Neural cell (in vitro differentiated cells): ENCODE measurements around the gene IGFBP7. TPM values are rescaled to one million over a fixed set of nuclear protein-coding genes. Genes with fewer than 3 reads are reported as not detected.

Experiments used
- H2AFZ ChIP-seq: fragments of 200-600, 300-800 bp; sonication (generic), shearing (Covaris generic); 2 replicates; pipeline ENCODE4 v1.6.0; 2014; ENCODE audit warnings: low read depth, mild to moderate bottlenecking, antibody characterized with exemption, low read length, moderate library complexity
- H3F3A ChIP-seq: fragments of 200-600 bp; shearing (Covaris generic); 2 replicates; pipeline ENCODE4 v1.6.1; 2016; ENCODE audit warnings: mild to moderate bottlenecking, moderate library complexity, mixed read lengths, antibody characterized with exemption, low read length; ENCODE audit not compliant: insufficient read depth, poor library complexity, severe bottlenecking
- H3K27ac ChIP-seq: fragments of 200-600, 300-800 bp; sonication (generic), shearing (Covaris generic); 2 replicates; pipeline ENCODE4 v1.5.1; 2014; ENCODE audit warnings: mild to moderate bottlenecking, low read length, moderate library complexity
- H3K27me3 ChIP-seq: fragments of 300-800, 200-600 bp; sonication (generic), shearing (Covaris generic); 2 replicates; pipeline ENCODE4 v1.6.0; 2014; ENCODE audit warnings: mild to moderate bottlenecking, low read depth, low read length, moderate library complexity; ENCODE audit not compliant: insufficient read depth
- H3K36me3 ChIP-seq: fragments of 300-800, 200-600 bp; sonication (generic), shearing (Covaris generic); 2 replicates; pipeline ENCODE4 v1.5.1; 2014; ENCODE audit warnings: mild to moderate bottlenecking, antibody characterized with exemption, low read length, moderate library complexity; ENCODE audit not compliant: insufficient read depth
- H3K4me2 ChIP-seq: fragments of 300-800, 200-600 bp; sonication (generic), shearing (Covaris generic); 2 replicates; pipeline ENCODE4 v1.6.0; 2014; ENCODE audit warnings: mild to moderate bottlenecking, low read length
- H3K4me3 ChIP-seq: fragments of 300-800, 200-600 bp; sonication (generic), shearing (Covaris generic); 2 replicates; pipeline ENCODE4 v1.5.1; 2014; ENCODE audit warnings: mild to moderate bottlenecking, low read length, moderate library complexity
- H3K79me2 ChIP-seq: fragments of 200-600 bp; shearing (Covaris generic); replicated peaks from 2 replicates; pipeline ENCODE4 v1.6.0; 2014; ENCODE audit warnings: mild to moderate bottlenecking, low read length, moderate library complexity; ENCODE audit not compliant: insufficient read depth
- H3K9ac ChIP-seq: fragments of 300-800, 200-600 bp; sonication (generic), shearing (Covaris generic); 2 replicates; pipeline ENCODE4 v1.6.1; 2016; ENCODE audit warnings: mild to moderate bottlenecking, low read length, mixed read lengths
- H3K9me2 ChIP-seq: fragments of 200-600 bp; shearing (Covaris generic); 2 replicates; pipeline ENCODE4 v1.6.1; 2016; ENCODE audit warnings: mild to moderate bottlenecking, low read length, mixed read lengths; ENCODE audit not compliant: insufficient read depth
- H3K9me3 ChIP-seq: fragments of 200-600, 300-800 bp; sonication (generic), shearing (Covaris generic); 2 replicates; pipeline ENCODE4 v1.6.1; 2016; ENCODE audit warnings: mild to moderate bottlenecking, mixed run types, low read length, moderate library complexity, mixed read lengths
- H4K20me1 ChIP-seq: fragments of 200-600 bp; shearing (Covaris generic); 2 replicates; pipeline ENCODE4 v1.6.1; 2016; ENCODE audit warnings: mild to moderate bottlenecking, mixed run types; ENCODE audit not compliant: insufficient read depth
- CTCF ChIP-seq: fragments of 450-650 bp; IDR thresholded peaks from 2 replicates; pipeline ENCODE4 v1.5.1; 2014; ENCODE audit warnings: antibody characterized with exemption, mild to moderate bottlenecking, moderate library complexity; ENCODE audit not compliant: poor library complexity, severe bottlenecking
- EP300 ChIP-seq: fragments of 450-650 bp; conservative IDR thresholded peaks from 2 replicates; pipeline ENCODE4 v1.6.1; 2014; ENCODE audit warnings: antibody characterized with exemption, mild to moderate bottlenecking, moderate library complexity; ENCODE audit not compliant: poor library complexity, severe bottlenecking
- EZH2 ChIP-seq: fragments of 200-600, 300-800 bp; shearing (Covaris generic), sonication (generic); IDR thresholded peaks from 2 replicates; pipeline ENCODE4 v1.6.1; 2014; ENCODE audit warnings: antibody characterized with exemption, low read length, borderline replicate concordance, mild to moderate bottlenecking; ENCODE audit not compliant: insufficient read depth, poor library complexity, severe bottlenecking
- MXI1 ChIP-seq: fragments of 450-650 bp; conservative IDR thresholded peaks from 2 replicates; pipeline ENCODE4 v1.6.1; 2014; ENCODE audit warnings: antibody characterized with exemption, mild to moderate bottlenecking; ENCODE audit not compliant: poor library complexity, severe bottlenecking
- POLR2AphosphoS5 ChIP-seq: IDR thresholded peaks from 2 replicates; pipeline ENCODE4 v1.6.1; 2012
- RAD21 ChIP-seq: fragments of 450-650 bp; conservative IDR thresholded peaks from 2 replicates; pipeline ENCODE4 v1.6.1; 2014; ENCODE audit warnings: antibody characterized with exemption, mild to moderate bottlenecking, moderate library complexity
- REST ChIP-seq: IDR thresholded peaks from 2 replicates; pipeline ENCODE4 v1.6.1; 2012; ENCODE audit warnings: borderline replicate concordance
- SMC3 ChIP-seq: fragments of 450-650 bp; conservative IDR thresholded peaks from 2 replicates; pipeline ENCODE4 v1.6.1; 2014; ENCODE audit warnings: antibody characterized with exemption, mild to moderate bottlenecking, moderate library complexity; ENCODE audit not compliant: poor library complexity
- TAF1 ChIP-seq: IDR thresholded peaks from 2 replicates; pipeline ENCODE4 v1.6.1; 2012; ENCODE audit warnings: low read depth
- polyA plus RNA-seq: library from polyadenylated mRNA; depleted of rRNA; stranded (reverse); fragments of >200 nt; gene quantifications from 2 replicates; pipeline ENCODE4 v1.2.3, GENCODE V29; 2014

The IGFBP7 gene
- polyA plus RNA-seq, 1 donor from 2014 or later, result 0.33 TPM

- Histone ChIP-seq H4K20me1 (no peaks in the 10 kb centered on the region), H3K36me3 (no peaks in the 10 kb centered on the region), H3K79me2 (no peaks in the 10 kb centered on the region), H2AFZ (no peak overlapping the region), H3K9me3 (no peaks in the 10 kb centered on the region), H3K4me3 (no peak overlapping the region), H3K9me2 (no peaks in the 10 kb centered on the region), H3K9ac (no peak overlapping the region), H3K4me2 (no peak overlapping the region), H3K27me3 (no peaks in the 10 kb centered on the region), H3K27ac (no peak overlapping the region), H3F3A (no peaks in the 10 kb centered on the region)
- TF ChIP-seq MXI1 (no peak), EP300 (no peak)
These were observed 18.5 kb downstream of the IGFBP7 start for GRCh38 chr4:57091657-57092162.

GRCh38 chr4:57090079-57090478 lies 20.1 kb downstream of the IGFBP7 start:
- no peak overlapping the region for H3K27ac ChIP-seq
- no peaks in the 10 kb centered on the region for H3F3A ChIP-seq
- no peaks in the 10 kb centered on the region for H3K27me3 ChIP-seq
- no peak for TF ChIP-seq POLR2AphosphoS5
- no peak for TF ChIP-seq CTCF
- no peak for TF ChIP-seq MXI1
- TF ChIP-seq TAF1, result no peak
- no peak for TF ChIP-seq SMC3
- no peak overlapping the region for H2AFZ ChIP-seq
- no peaks in the 10 kb centered on the region for H3K79me2 ChIP-seq
- no peak overlapping the region for H3K4me3 ChIP-seq
- no peaks in the 10 kb centered on the region for H3K9me2 ChIP-seq
- H3K4me2 ChIP-seq, result no peak overlapping the region
- no peaks in the 10 kb centered on the region for H3K9me3 ChIP-seq
- no peak overlapping the region for H3K9ac ChIP-seq
- H3K36me3 ChIP-seq, result no peaks in the 10 kb centered on the region
- no peaks in the 10 kb centered on the region for H4K20me1 ChIP-seq

GRCh38 chr4:57089549-57089948 lies 20.6 kb downstream of the IGFBP7 start:
- no peak overlapping the region for H2AFZ ChIP-seq
- H3K27ac ChIP-seq, result no peak overlapping the region
- no peaks in the 10 kb centered on the region for H3K9me2 ChIP-seq
- H3K36me3 ChIP-seq, result no peaks in the 10 kb centered on the region
- H3K79me2 ChIP-seq, result no peaks in the 10 kb centered on the region
- H4K20me1 ChIP-seq, result no peaks in the 10 kb centered on the region
- no peak overlapping the region for H3K9ac ChIP-seq
- no peaks in the 10 kb centered on the region for H3K9me3 ChIP-seq
- no peak overlapping the region for H3K4me3 ChIP-seq
- no peak overlapping the region for H3K4me2 ChIP-seq
- no peaks in the 10 kb centered on the region for H3K27me3 ChIP-seq
- TF ChIP-seq MXI1, result no peak
- no peak for TF ChIP-seq TAF1
- TF ChIP-seq RAD21, result no peak
- no peak for TF ChIP-seq SMC3
- no peak for TF ChIP-seq REST
- no peak for TF ChIP-seq CTCF
- TF ChIP-seq EP300, result no peak
- no peak for TF ChIP-seq POLR2AphosphoS5
- no peak for TF ChIP-seq EZH2
- no peaks in the 10 kb centered on the region for H3F3A ChIP-seq
